H1 (cell line): ENCODE results near the gene CHAC2.

ENCODE experiments used
- GABPA ChIP-seq: IDR thresholded peaks from 2 replicates; pipeline ENCODE4 v1.6.1; 2011; ENCODE audit warnings: mild to moderate bottlenecking, low read length, moderate library complexity, borderline replicate concordance; ENCODE audit not compliant: insufficient read depth
- JUND ChIP-seq: IDR thresholded peaks from 2 replicates; pipeline ENCODE4 v1.6.1; 2011; ENCODE audit warnings: mild to moderate bottlenecking, improper control_type of control experiment, low read length
- POLR2A ChIP-seq, 2 experiments: IDR thresholded peaks; 1 replicate in 1 of 2; 2 replicates in 1 of 2; pipeline ENCODE4 v1.6.1; 2011; ENCODE audit warnings: low read depth in 2 of 2, low read length in 2 of 2, mild to moderate bottlenecking in 2 of 2; ENCODE audit errors: control extremely low read depth in 1 of 2
- RAD21 ChIP-seq, 2 experiments: IDR thresholded peaks in 1 of 2; conservative IDR thresholded peaks in 1 of 2; 2 replicates each; pipeline ENCODE4 v1.6.1; 2011; ENCODE audit warnings: low read depth in 2 of 2, low read length in 2 of 2, improper control_type of control experiment in 1 of 2, inconsistent platforms in 1 of 2, mild to moderate bottlenecking in 1 of 2, moderate library complexity in 1 of 2

DNA sequence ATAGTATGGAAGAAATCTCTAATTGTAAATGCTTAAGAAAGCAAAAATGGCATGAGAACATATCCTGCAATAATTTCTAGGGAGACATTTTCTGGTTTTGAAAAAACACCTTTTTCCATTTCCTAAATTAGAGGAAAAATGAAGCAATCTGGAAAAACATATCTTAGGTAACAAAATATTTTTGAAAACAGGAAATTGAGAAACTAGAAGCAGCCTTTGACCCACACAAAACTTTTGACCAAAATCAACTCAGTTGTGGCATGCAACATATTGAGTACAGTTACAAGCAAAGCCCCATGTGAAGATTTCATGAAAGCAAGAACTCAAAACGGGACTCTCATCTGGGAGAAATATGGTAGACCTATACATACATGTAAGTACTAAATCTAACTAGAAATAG lies 28.6 kb upstream of the CHAC2 start:
- TF ChIP-seq GABPA (no peak), RAD21 (IDR thresholded peaks at IDR 0.05 in 1 of 2, conservative IDR thresholded peaks at IDR 0.05 in 1 of 2; ENCODE audit: low read depth in 2 of 2, low read length in 2 of 2) (no peak), JUND (no peak), POLR2A (IDR thresholded peaks at IDR 0.05; ENCODE audit: control extremely low read depth in 1 of 2, low read depth in 2 of 2, low read length in 2 of 2) (no peak)
